SK-N-SH treated with all-trans-retinoic acid at 6 μM for 48 hours (cell line): ENCODE results near the gene UGT1A6.
"Not testable (repeated sequence)": the region's sequence is repeated elsewhere in the genome, so short reads cannot be mapped to it uniquely, and the experiment has no call there.

Experiments used
- ATAC-seq: fragments of 200-7000 bp; cut with Tn5 transposase; 3 replicates; pipeline ENCODE4 v1.9.1; 2020; ENCODE audit warnings: mild to moderate bottlenecking, moderate library complexity
- BACH2 ChIP-seq: fragments of 250-450 bp; sonication (Bioruptor Pico); IDR thresholded peaks from 2 replicates; pipeline ENCODE4 v1.9.0; 2021; ENCODE audit warnings: mild to moderate bottlenecking, borderline replicate concordance
- CREB5 ChIP-seq: fragments of 250-450 bp; sonication (Bioruptor Pico); IDR thresholded peaks from 2 replicates; pipeline ENCODE4 v1.5.1; 2020; ENCODE audit warnings: low read depth, mild to moderate bottlenecking, moderate library complexity
- CSDC2 ChIP-seq: fragments of 250-450 bp; sonication (Bioruptor Pico); IDR thresholded peaks from 2 replicates; pipeline ENCODE4 v1.5.0; 2020; ENCODE audit warnings: mild to moderate bottlenecking, moderate library complexity
- CSRNP3 ChIP-seq: fragments of 250-450 bp; sonication (Bioruptor Pico); IDR thresholded peaks from 2 replicates; pipeline ENCODE4 v1.5.1; 2021; ENCODE audit warnings: mild to moderate bottlenecking, moderate library complexity
- ESRRG ChIP-seq: fragments of 250-450 bp; sonication (Bioruptor Pico); IDR thresholded peaks from 2 replicates; pipeline ENCODE4 v1.6.1; 2021; ENCODE audit warnings: mild to moderate bottlenecking
- GLIS3 ChIP-seq: fragments of 250-450 bp; sonication (Bioruptor Pico); IDR thresholded peaks from 2 replicates; pipeline ENCODE4 v1.5.0; 2020; ENCODE audit warnings: mild to moderate bottlenecking, moderate library complexity
- ISL1 ChIP-seq: fragments of 250-450 bp; sonication (Bioruptor Pico); IDR thresholded peaks from 2 replicates; pipeline ENCODE4 v2.1.2; 2022; ENCODE audit warnings: mild to moderate bottlenecking, moderate library complexity
- OSR1 ChIP-seq: fragments of 250-450 bp; sonication (Bioruptor Pico); IDR thresholded peaks from 2 replicates; pipeline ENCODE4 v1.8.0; 2022; ENCODE audit warnings: moderate library complexity, mild to moderate bottlenecking, inconsistent platforms
- PATZ1 ChIP-seq: fragments of 250-450 bp; sonication (Bioruptor Pico); IDR thresholded peaks from 2 replicates; pipeline ENCODE4 v1.8.0; 2020; ENCODE audit warnings: mild to moderate bottlenecking, moderate library complexity, borderline replicate concordance
- POU6F1 ChIP-seq: fragments of 250-450 bp; sonication (Bioruptor Pico); IDR thresholded peaks from 2 replicates; pipeline ENCODE4 v1.8.0; 2021; ENCODE audit warnings: low read depth, mild to moderate bottlenecking, moderate library complexity, borderline replicate concordance
- PPARA ChIP-seq: fragments of 250-450 bp; sonication (Bioruptor Pico); IDR thresholded peaks from 2 replicates; pipeline ENCODE4 v1.5.0; 2020; ENCODE audit warnings: mild to moderate bottlenecking, borderline replicate concordance
- RARB ChIP-seq: fragments of 250-450 bp; sonication (Bioruptor Pico); IDR thresholded peaks from 2 replicates; pipeline ENCODE4 v1.8.0; 2021; ENCODE audit warnings: mild to moderate bottlenecking, moderate library complexity
- SNAI2 ChIP-seq: fragments of 250-450 bp; sonication (Bioruptor Pico); IDR thresholded peaks from 2 replicates; pipeline ENCODE4 v1.5.0; 2020; ENCODE audit warnings: mild to moderate bottlenecking, moderate library complexity
- TCF4 ChIP-seq: fragments of 250-450 bp; sonication (Bioruptor Pico); IDR thresholded peaks from 2 replicates; pipeline ENCODE4 v1.8.0; 2021; ENCODE audit warnings: mild to moderate bottlenecking, moderate library complexity, borderline replicate concordance
- TOX ChIP-seq: fragments of 250-450 bp; sonication (Bioruptor Pico); IDR thresholded peaks from 2 replicates; pipeline ENCODE4 v1.8.0; 2021; ENCODE audit warnings: mild to moderate bottlenecking, moderate library complexity, borderline replicate concordance
- TSHZ2 ChIP-seq: fragments of 250-450 bp; sonication (Bioruptor Pico); IDR thresholded peaks from 2 replicates; pipeline ENCODE4 v1.5.0; 2020; ENCODE audit warnings: mild to moderate bottlenecking, moderate library complexity
- ZFP3 ChIP-seq: fragments of 250-450 bp; sonication (Bioruptor Pico); IDR thresholded peaks from 2 replicates; pipeline ENCODE4 v1.5.0; 2020; ENCODE audit warnings: mild to moderate bottlenecking, moderate library complexity
- ZFP30 ChIP-seq: fragments of 450-650 bp; formaldehyde crosslinking; IDR thresholded peaks from 2 replicates; pipeline ENCODE4 v1.5.0; 2022; ENCODE audit warnings: mild to moderate bottlenecking, moderate library complexity
- ZNF565 ChIP-seq: fragments of 450-650 bp; formaldehyde crosslinking; conservative IDR thresholded peaks from 2 replicates; pipeline ENCODE4 v1.5.0; 2020; ENCODE audit warnings: low read depth, mild to moderate bottlenecking, moderate library complexity
- ZNF70 ChIP-seq: fragments of 450-650 bp; formaldehyde crosslinking; IDR thresholded peaks from 2 replicates; pipeline ENCODE4 v1.5.0; 2020; ENCODE audit warnings: mild to moderate bottlenecking, moderate library complexity
- ZNF8 ChIP-seq: fragments of 450-650 bp; formaldehyde crosslinking; IDR thresholded peaks from 2 replicates; pipeline ENCODE4 v1.5.0; 2020; ENCODE audit warnings: mild to moderate bottlenecking, moderate library complexity

The UGT1A6 gene

GRCh38 chr2:233699424-233700027 lies 6.8 kb downstream of the UGT1A6 start:
- no peak for ATAC-seq

GRCh38 chr2:233700028-233700635 lies 7.4 kb downstream of the UGT1A6 start:
- no peak for ATAC-seq
- TF ChIP-seq CSDC2 (CRISPR knock-in tag) (peak; percentile 81; the same call in 1 of the 2 replicates), BACH2 (no peak), TSHZ2 (CRISPR knock-in tag) (0 out of 2 replicates have a peak, but pooled peaks have one; percentile 68), OSR1 (CRISPR knock-in tag) (no peak), POU6F1 (CRISPR knock-in tag) (no peak; the same call in 1 of the 2 replicates), GLIS3 (CRISPR knock-in tag) (no peak), ISL1 (peak; percentile 96), TCF4 (CRISPR knock-in tag) (peak; percentile 71), ESRRG (CRISPR knock-in tag) (no peak), CREB5 (CRISPR knock-in tag) (peak; percentile 59; the same call in 1 of the 2 replicates), ZNF565 (CRISPR knock-in tag) (no peak; the same call in 1 of the 2 replicates), ZNF70 (CRISPR knock-in tag) (no peak), PPARA (CRISPR knock-in tag) (no peak), CSRNP3 (CRISPR knock-in tag) (peak; percentile 33; the same call in 1 of the 2 replicates), TOX (CRISPR knock-in tag) (no peak), ZFP3 (CRISPR knock-in tag) (0 out of 2 replicates have a peak, but pooled peaks have one; percentile 63), RARB (CRISPR knock-in tag) (no peak)

More at GRCh38 chr2:233699424-233700027, 6.8 kb downstream of the UGT1A6 start:
- no peak for TF ChIP-seq CREB5 (CRISPR knock-in tag)
- 0 out of 2 replicates have a peak, but pooled peaks have one; percentile 11 for TF ChIP-seq SNAI2 (CRISPR knock-in tag)

GRCh38 chr2:233700842-233701241 lies 8.2 kb downstream of the UGT1A6 start:
- not testable (repeated sequence) for ATAC-seq

GRCh38 chr2:233702238-233702637 lies 9.5 kb downstream of the UGT1A6 start:
- no peak for ATAC-seq
- no peak for TF ChIP-seq ESRRG (CRISPR knock-in tag)
- TF ChIP-seq POU6F1 (CRISPR knock-in tag), result no peak
- no peak for TF ChIP-seq GLIS3 (CRISPR knock-in tag)
- no peak for TF ChIP-seq PATZ1 (CRISPR knock-in tag)
- no peak for TF ChIP-seq BACH2
- TF ChIP-seq ZFP3 (CRISPR knock-in tag), result no peak
- no peak for TF ChIP-seq ZNF8 (CRISPR knock-in tag)
- TF ChIP-seq SNAI2 (CRISPR knock-in tag), result no peak
- no peak for TF ChIP-seq CSDC2 (CRISPR knock-in tag)
- no peak for TF ChIP-seq CREB5 (CRISPR knock-in tag)
- TF ChIP-seq ZFP30 (CRISPR knock-in tag), result no peak
